Right forelimb (tissue), 1 donor: ENCODE data around the gene C21orf58.
A peak's percentile ranks its signal among the peaks of the same experiment; 100 is the strongest.

Source experiments
- DNase-seq: peaks from one replicate; pipeline ENCODE4 v3.0.0-alpha.2; 2018

Gene C21orf58

DNA sequence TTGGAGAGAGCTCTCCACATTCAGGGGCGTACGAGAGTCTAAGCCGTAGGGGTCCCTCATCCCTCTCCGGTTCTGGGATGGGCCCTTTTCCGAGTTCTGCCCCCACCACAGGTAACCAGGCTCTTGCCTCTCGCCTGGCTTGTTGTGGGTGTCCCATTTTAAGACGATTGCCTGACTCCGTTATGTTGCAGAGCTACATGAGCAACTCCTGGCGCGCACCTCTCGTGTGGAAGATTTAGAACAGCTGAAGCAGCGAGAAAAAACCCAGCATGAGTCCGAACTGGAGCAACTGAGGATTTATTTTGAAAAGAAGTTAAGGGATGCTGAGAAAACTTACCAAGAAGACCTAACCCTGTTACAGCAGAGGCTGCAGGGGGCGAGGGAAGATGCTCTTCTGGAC, 29.2 kb upstream of the C21orf58 start:
- DNase-seq: no peak

DNA sequence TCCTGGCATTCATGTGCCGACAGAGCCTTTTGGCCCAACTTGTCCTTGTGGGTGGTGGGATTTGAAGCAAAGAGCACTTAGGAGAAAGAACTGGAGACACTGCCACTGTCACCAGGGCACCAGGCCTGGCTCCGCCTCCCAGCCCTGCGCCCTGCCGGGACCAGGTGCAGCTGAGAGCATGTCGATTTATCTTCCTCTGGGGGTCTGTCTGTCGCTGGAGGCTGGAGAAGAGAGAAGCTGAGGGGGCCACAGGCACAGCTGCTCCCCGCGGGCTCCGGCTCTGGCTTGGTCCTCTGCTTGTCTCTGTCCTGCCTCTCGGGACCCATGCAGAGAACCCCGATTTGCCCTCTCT, 28.5 kb upstream of the C21orf58 start:
- no peak for DNase-seq

DNA sequence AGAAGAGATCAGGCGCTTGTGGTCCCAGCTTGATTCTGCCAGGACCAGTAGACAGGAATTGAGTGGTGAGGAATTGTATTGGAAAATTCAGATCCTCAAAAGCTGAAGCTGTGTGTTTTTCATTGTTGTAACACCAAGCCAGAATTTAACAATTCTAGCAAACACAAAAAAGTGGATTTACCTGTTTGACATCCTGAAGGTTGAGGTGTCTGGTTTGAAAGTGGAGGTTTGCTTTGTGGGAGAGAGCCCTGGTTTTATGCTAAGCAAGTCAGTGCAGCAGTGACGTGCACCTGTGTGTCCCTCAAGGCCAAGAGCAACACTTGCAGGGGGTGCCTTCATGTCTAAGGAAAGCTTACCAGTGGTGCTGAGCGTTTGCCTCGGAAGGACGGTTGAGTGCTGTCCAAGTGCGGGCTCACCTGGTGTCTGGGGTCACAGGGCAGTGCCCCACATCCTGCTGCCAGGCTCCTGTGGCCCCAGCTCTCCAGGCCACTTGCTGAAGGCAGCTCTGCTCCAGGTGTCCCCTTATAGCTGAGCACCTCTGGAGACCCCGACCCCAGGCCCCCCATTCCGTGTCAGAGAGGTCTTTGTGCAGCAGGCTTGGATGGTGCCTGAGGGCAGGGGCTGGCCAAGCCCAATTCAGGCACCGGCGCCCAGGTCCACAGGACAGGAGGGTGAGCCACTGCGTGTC, 27.9 kb upstream of the C21orf58 start:
- no peak for DNase-seq

DNA sequence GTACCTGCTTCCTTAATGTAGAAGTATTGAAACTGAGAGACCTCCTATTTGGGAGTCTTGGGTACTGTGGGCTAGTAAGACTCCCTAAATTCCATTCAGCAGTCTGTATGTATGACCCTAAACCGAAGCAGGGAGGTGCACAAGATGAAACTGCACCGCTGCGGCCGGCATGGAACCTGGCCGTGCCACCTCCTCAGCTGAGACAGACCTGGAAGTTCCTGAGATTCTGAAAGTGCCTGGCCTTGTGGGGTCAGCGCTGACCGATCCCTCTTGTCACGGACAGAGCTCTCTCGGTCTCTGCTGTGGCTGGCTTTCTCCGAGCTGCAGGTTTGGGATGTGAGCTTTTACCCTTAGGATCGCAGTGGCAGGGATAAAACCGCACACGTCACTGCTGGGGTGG, 27.3 kb upstream of the C21orf58 start:
- no peak for DNase-seq

DNA sequence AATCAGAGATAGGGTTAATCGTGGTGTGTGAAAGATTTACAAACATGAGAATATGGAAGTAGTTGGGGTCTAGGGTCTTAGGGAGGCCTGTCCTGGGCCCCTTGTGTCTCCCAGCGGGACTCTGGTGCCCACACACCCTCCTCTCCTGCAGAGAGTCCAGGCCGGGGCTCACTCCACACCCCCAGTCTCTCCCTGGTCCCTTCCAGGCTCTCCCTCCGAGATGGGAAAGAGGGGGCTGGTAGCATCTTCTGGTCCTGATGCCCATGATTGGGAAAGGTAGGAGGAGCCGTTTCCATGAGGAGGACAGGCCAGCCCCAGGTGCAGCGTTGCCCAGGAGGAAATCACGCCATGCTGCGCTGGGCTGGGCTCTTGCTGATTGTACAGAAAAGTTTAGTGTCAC, 26.9 kb upstream of the C21orf58 start:
- no peak for DNase-seq

DNA sequence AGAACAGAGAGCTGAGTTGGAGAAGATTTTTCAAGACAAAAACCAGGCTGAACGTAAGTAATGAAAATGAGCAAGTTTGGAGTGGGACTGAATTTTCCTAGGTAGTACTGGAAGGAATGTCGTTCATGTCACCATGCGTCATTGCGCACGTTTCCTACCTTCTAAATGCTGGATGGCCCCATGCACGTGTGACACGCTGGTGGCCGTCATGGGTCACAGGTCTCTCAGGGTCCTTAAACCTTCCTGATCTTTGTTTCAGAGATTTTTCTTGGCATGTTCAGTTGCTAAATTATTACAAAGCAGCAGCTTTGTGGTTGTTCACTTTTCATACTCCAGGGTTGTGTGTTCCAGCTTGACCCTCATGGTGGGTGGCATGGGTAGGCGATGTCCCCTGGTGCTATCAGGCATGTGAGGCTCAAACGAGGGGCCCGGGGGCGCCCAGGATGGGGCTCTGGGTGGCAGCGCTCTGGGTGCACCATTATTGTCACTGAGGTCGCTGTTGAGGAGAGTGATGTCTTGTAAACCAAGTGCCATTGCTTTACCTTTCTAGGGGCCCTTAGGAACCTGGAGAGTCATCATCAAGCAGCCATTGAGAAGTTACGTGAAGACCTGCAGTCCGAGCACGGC, 25.6 kb upstream of the C21orf58 start:
- DNase-seq: no peak

DNA sequence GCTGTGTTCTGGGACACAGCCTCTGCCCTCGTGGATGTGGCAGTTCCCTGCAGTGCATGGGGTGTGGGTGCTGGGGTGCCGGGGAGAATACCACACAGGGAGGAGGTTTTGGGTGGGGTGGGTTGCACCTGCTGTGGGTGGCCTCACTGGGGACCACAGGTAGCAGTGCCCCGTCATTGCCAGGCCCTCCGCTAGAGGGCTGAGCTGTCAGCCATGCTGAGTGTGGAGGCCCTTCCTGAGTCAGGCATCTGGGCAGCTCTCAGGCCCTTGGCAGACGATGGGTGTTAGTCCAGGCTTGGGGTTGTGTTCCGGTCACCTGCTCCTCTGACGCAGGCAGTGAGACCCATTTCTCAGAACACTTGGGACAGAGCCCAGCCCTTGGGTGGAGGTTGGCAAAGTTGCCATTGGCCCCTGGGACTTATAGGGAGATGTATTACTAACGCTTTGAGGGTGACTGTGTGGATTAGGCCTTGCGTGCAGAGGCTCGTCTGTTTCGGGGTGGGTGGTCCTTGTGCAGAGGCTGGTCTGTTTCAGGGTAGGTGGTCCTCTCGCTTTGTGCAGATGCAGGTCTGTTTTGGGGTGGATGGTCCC, 24.2 kb upstream of the C21orf58 start:
- DNase-seq: no peak

DNA sequence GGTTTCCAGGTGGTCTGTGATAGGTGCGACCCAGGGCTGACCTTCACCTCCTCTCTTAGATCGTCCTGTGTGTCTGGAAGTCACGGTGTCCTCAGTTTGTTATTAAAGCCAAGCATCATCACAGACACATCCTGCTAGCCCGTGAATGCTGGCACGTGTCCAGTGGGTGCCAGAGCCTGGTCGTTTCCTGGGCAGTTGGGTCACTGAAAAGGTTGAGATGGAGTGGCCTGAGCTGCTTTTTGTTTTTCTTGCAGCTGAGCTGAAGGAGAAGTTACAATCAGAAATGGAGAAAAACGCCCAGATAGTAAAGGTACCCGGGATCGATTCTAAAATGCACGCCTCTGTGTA, 23.5 kb upstream of the C21orf58 start:
- DNase-seq: no peak

DNA sequence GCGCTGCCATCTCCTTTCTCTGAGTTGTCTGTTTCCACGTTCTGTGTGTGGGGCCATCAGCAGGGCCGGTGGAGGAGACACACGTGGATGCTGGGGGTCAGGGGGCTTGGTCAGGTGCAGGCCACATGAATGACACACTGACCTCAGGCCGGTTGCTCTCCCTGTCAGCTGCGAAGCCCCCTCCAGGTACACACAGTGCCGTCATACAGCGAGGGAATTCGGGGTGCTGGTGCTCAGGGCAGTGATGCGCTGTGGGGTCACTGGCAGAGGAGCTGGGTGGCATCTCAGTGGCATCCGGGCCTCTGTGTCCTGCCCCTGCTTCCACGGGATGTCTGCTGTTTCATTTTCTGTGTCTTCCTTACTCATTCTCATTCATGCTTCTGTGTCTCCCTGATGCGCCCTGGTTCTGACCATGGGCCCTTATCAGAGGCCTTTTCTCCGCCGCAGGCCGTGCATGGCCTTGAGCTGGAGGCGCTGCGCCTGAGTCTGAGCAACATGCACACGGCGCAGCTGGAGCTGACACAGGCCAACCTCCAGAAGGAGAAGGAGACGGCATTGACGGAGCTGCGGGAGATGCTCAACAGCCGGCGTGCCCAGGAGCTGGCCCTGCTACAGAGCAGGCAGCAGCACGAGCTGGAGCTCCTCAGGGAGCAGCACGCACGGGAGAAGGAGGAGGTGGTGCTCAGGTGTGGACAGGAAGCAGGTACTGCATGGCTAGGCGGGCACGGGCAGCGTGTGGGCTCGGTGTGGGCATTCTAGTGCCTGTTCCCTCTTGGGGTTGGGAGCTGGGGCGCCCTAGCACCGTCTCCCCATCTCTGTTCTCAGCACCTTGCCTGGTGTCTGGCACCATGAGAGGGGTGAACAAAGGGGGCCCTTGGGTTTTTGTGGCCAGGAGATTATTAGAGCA, 22.9 kb upstream of the C21orf58 start:
- no peak for DNase-seq

DNA sequence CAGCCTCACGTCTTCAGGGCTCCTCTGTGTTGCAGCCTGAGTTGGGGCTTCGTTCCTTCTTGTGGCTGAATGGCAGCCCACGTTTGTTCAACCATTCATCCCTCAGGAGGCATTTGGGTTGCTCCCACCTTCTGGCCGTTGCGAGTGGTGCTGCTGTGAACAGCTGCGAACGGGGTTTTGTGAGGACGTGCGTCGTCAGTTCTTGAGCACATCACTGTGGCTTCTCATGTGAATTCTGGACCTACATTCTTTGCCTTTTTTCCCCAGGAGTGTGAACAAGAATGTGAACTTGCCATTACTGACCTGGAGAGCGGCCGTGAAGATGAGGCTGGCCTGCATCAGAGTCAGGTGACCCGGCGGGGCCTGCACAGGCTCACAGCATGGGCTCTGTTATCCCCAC, 22.2 kb upstream of the C21orf58 start:
- DNase-seq: no peak

DNA sequence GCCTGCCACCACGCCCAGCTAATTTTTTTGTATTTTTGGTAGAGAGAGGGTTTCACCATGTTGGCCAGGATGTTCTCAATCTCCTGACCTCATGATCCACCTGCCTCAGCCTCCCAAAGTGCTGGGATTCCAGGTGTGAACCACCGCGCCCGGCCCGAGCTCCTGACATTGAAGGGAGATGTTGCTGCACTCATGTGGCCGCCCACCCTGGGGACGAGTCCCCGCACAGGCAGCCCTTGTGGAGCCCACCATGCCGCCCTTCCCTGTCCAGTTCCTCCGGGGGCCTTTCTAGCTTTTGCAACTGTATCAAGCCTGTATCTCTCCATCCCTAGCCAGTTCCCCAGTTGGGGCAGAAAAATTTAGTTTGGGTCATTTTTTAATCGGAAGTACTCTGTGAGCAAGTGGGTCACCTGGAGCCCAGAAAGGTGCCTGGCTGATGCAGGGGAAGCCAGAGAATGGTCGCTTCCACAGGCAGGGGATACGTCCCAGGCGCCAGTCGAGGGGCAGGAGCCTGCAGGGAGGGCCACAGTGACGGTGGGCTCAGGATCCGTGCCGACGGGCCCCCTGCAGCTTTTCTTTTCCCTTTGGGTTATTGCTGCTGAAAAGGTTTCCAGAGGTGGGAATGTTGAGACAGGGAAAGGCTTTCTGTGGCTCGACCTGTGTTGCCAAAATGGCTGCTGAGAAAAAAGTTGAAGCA, 20.7 kb upstream of the C21orf58 start:
- no peak for DNase-seq

DNA sequence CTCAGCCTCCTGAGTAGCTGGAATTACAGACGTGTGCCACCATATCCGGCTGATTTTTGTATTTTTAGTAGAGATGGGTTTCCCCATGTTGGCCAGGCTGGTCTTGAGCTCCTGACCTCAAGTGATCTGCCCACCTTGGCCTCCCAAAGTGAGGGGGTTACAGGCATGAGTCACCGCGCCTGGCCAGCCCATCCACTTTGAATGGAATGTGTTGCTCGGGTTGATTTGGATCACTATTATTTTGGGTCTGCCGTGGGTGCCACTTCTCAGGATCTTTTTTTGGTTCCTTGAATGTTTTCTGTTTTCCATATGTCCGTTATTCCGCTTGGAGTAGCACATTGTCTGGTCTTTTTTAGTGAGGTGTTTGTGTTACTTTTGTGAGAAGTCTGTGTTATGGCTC, 17.3 kb upstream of the C21orf58 start:
- DNase-seq: no peak

DNA sequence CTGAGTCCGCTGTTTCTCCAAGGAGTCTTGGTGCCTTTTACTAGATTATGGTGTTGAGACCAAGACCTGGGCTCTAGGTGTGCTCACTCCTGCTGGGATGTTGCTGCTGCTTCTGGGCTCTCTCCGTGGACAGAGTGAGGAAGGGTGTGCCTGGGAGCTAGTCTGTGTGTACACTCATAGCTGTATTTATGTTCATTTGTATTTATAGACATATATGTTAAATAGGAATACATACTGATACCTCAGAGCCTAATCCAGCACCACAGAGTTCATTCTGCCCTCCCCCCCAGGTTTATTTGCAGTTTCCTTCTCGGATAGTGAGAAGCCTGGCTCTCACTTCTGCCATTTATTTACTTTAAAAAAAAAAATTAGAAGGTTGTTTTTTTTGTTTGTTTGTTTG, 12.9 kb upstream of the C21orf58 start:
- no peak for DNase-seq

DNA sequence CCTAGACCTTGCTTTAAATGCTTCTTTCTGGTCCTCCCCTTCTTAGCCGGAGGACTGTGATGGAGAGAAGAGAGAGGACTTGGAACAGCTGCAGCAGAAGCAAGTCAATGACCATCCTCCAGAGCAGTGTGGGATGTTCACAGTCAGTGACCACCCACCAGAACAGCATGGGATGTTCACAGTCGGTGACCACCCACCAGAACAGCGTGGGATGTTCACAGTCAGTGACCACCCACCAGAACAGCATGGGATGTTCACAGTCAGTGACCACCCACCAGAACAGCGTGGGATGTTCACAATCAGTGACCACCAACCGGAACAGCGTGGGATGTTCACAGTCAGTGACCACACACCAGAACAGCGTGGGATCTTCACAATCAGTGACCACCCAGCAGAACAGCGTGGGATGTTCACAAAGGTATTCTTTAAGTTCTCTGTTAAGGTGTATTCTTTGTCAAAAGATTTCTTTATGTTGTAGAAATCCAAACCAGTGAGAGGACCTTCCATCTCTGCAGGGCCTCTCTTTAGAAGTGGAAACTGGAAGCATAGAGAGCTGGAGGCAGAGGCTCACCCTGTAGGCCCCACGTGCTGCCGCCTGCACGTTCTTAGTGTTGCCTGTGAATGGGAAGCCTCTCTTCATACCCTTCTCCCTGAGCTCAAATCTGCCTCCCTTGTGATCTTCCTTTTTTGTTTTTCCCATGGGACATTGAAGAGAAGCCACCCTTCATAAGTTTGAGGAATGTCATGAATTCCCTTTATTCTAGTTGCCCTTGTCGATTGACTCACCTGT, 10.9 kb upstream of the C21orf58 start:
- DNase-seq: no peak

DNA sequence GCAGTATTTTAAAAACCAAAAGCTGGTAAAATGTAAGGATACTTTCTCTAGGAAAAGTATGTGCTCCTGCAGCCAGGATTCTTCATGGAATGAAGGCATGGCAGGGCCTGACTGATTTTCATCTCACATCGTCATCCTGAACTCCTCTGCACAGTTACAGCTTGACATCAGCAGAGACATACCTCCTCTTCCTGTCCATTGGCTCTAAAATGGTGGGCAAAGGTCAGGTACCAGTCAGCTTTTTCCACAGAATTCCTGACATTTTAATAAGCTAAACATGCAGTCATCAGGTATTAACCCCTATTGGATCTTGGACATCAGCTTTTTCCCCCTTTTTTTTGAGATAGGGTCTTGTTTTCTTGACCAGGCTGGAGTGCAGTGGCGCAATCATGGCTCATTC, 6.1 kb upstream of the C21orf58 start:
- no peak for DNase-seq

DNA sequence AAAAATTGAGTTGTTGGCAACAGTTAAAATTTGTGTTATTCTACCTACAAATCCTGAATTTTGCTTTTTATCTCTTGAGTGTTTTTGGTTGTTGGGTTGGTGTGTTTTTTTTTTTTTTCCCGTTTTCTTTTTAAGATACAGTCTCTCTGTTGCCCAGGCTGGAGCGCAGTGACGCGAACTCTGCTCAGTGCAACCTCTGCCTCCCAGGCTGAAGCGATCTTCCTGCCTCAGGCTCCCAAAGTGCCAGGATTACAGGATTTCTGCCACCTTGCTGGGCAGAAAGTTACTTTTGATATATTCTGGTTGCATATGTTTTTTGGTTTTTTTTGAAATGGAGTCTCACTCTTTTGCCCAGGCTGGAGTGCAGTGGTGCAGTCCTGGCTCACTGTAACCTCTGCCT, 4.5 kb upstream of the C21orf58 start:
- no peak for DNase-seq

DNA sequence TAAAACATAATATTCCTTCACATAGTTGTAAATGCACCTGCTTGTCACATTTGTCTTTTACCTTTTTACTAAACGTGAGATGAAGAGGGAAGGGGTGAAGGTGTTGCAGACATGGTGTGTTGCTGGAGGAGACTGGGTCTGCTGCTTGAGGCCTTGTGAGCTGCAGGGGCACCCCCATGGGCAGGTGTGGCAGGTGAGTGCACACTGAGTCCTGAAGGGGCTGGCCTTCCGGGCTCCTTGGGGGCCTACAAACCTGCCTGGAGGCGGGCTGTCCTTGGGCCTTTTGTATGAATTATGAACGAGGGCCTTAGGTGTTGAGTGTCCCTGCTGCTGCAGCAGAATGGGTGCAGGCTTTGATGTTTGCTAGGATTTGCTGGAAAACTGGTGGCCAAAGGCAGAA, 4.0 kb upstream of the C21orf58 start:
- no peak for DNase-seq

DNA sequence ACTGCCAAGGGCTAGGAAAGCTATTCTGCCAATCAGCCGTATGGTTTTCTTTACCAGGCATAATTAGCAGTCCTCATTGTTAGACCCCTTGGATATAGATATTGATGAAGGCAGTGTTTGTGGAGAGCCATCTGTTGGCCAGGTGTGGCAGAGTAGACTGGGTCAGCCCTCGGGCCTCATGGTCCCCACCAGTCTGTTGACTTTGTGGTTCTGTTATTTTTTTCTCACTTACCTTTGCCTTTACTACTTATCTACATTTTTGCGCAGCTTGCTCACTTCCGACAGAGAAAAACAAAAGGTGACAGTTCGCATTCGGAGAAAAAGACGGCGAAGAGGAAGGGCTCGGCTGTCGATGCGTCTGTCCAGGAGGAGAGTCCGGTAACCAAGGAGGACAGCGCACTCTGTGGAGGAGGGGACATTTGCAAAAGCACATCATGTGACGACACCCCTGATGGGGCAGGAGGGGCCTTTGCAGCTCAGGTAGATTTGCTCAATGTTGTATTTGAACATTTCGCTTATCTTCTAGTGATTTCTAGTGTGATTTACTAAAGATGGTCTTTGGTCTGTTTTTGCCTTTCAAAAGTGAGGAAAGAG, 2.5 kb upstream of the C21orf58 start:
- no peak for DNase-seq

DNA sequence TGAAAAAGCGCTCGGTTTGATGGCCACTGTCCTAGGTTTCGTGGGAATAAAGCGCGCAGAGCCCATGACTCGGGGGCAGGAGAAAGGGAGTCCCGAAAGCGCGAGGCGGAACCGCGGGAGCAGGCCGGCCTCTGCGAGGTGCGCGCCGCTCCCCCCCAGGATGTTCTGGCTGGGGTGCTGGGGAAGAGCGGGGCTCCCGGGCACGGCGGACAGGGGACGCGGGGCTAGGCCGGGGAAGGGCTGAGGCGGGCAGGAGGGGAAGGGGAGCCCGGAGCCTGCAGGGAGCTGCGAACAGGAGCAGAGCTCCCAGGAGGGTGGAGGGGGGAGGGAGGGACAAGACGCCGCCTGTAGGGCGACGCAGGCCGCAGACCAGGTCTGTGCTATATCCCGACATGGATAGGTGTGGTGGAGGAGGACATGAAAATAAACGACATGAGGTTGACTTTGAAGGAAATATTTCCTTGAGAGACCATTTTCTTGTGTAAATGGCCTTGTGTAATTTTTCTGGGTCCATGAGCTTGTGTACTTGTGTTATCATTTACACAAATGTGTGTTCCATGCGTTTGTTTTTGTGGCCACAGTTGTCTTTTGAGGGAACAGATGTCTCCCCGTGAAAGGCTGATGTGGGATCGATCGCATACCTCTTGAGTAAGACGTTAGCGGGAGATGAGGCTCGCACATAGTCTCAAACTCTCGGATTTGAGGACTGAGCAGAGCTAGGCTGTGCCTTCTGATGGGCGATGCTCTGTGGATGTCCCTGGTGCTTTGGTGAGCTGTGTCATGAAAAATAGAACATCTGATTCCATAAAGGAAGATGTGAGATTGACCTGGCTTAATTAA, 1.6 kb upstream of the C21orf58 start:
- peak; percentile 63 for DNase-seq

DNA sequence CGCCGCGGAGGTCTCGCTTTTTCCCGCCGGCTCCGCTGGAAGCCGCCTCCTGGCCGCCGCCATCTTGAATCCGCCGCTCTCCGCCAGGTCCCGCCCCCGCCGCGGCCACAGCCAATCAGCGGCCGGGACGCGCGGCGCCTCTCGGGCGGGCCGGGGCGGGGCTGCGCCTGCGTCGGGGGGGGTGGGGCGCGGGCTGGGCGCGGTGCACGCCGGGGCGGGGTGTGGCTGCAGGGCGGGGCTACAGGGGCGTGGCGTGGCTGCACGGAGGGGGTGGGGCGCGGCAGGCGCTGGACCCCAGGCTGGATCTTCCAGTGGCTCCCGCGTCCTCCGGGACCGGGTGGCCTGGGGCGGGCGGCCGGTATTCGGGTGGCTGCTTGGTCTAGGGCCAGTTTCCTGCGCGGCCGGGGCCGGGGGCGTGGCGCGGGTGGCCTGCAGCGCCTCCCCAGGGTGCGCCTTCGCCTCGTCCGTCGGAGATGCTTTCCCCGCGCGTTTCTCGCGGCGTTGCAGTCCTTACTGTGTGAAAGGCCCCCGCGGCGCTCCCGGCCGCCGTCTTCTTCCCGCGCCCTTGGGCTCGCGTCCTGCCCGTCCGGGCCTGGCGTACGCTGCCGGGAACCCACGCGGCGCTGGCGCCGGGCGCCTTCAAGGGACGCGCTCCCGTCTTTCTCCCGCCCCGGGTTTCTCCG, 861 bp upstream of the C21orf58 start:
- DNase-seq: peak; percentile 97
